ENCODE results near the gene CFAP46. TPM values are rescaled to one million over a fixed set of nuclear protein-coding genes. Genes with fewer than 3 reads are reported as not detected.

CFAP46 gene
- total and polyA plus RNA-seq, 2 of the 8 experiments (the other 6 are each of a cell fraction or from before 2014, with no cell fraction given) = 2.6 to 4.8 TPM

GRCh38 chr10:132944510-132944909 is 2.1 kb upstream of the CFAP46 start:
- no peak overlapping the region for H3K4me2 ChIP-seq (ENCODE audit: insufficient read depth in 1 of 2, low read depth in 2 of 2, low read length in 2 of 2)
- H2AFZ ChIP-seq (ENCODE audit: low read length) = no peak overlapping the region
- H3K4me1 ChIP-seq (replicated peaks in 1 of 4; ENCODE audit: control insufficient read depth in 3 of 4, insufficient read depth in 4 of 4, low read length in 3 of 4) = peaks cover 0 to 7% (median 2%) of the 10 kb centered on the region in 4 experiments; a peak in 4 of 7 replicates
- H3K9me3 ChIP-seq (ENCODE audit: insufficient read depth in 2 of 2, low read depth in 1 of 2, low read length in 1 of 2) = no peaks in the 10 kb centered on the region
- H3K23me2 ChIP-seq (ENCODE audit: low read depth, low read length) = peaks cover 11% of the 10 kb centered on the region
- H3K18ac ChIP-seq (ENCODE audit: extremely low read depth, low read length) = no peak overlapping the region
- no peaks in the 10 kb centered on the region for H3K36me3 ChIP-seq (ENCODE audit: control insufficient read depth in 2 of 4, insufficient read depth in 4 of 4, low read length in 3 of 4)
- H4K20me1 ChIP-seq (replicated peaks in 1 of 2; ENCODE audit: control insufficient read depth in 1 of 2, insufficient read depth in 2 of 2, low read length in 2 of 2) = peaks cover 0 to 5% of the 10 kb centered on the region in 2 experiments
- H4K8ac ChIP-seq (ENCODE audit: extremely low read depth, insufficient read depth, low read length) = no peak overlapping the region
- CTCF ChIA-PET (ENCODE audit: partially characterized antibody) = no interaction called here
- H4K5ac ChIP-seq (ENCODE audit: insufficient read length, low read depth, low read length) = no peak overlapping the region
- peaks cover 0 to 5% (median 0%) of the 10 kb centered on the region in 4 experiments; a peak in 2 of 7 replicates for H3K27me3 ChIP-seq (replicated peaks in 1 of 4; ENCODE audit: control insufficient read depth in 3 of 4, extremely low read depth in 1 of 4, insufficient read depth in 3 of 4, low read length in 3 of 4)
- H3K4me3 ChIP-seq (ENCODE audit: extremely low read depth in 1 of 4, insufficient read depth in 2 of 4, low read depth in 3 of 4, low read length in 4 of 4) = no peak overlapping the region
- H2BK5ac ChIP-seq (ENCODE audit: low read depth, low read length) = no peak overlapping the region
- DNase-seq (ENCODE audit: low read depth in 1 of 2, low spot score in 2 of 2) (no peak), FAIRE-seq (no peak)
- H2AK5ac ChIP-seq (ENCODE audit: low read depth, low read length) = no peak overlapping the region
- no peak overlapping the region for H4K91ac ChIP-seq (replicated peaks; ENCODE audit: insufficient read length, low read length)
- H3K27ac ChIP-seq (ENCODE audit: low read depth, low read length) = no peak overlapping the region
- no peak overlapping the region for H3K23ac ChIP-seq (ENCODE audit: insufficient read length)
- no peak overlapping the region for H2BK20ac ChIP-seq (ENCODE audit: low read length)
- H3K14ac ChIP-seq (ENCODE audit: insufficient read length) = no peak overlapping the region
- no peaks in the 10 kb centered on the region; the same call in 1 of the 2 replicates for H3K79me1 ChIP-seq (ENCODE audit: low read depth, low read length)
- H3K9ac ChIP-seq (replicated peaks in 1 of 4; ENCODE audit: extremely low read depth in 1 of 4, low read depth in 3 of 4, low read length in 3 of 4) = no peak overlapping the region
- POLR2A ChIA-PET (ENCODE audit: partially characterized antibody) = no interaction called here
- H3K4ac ChIP-seq (replicated peaks; ENCODE audit: insufficient read length, low read depth, low read length) = no peak overlapping the region
- H2BK12ac ChIP-seq (ENCODE audit: low read depth, low read length) = no peak overlapping the region
- H2BK15ac ChIP-seq (ENCODE audit: low read length) = no peak overlapping the region
- H3K56ac ChIP-seq (replicated peaks; ENCODE audit: insufficient read length, low read depth, low read length) = no peak overlapping the region
- 89% methylated on average over 18 of the region's 18 CpGs; no CpG with 5 or more reads in 1 of the 2 experiments for WGBS, 2 experiments (ENCODE audit: extremely low coverage in 1 of 2, insufficient coverage in 1 of 2, insufficient read length in 1 of 2, insufficient replicate concordance in 2 of 2, low coverage in 1 of 2, low lambda C conversion rate in 2 of 2, missing lambda C conversion rate in 1 of 2)
- H3K79me2 ChIP-seq (ENCODE audit: control insufficient read depth in 1 of 2, insufficient read depth in 2 of 2, low read length in 2 of 2) = no peaks in the 10 kb centered on the region
- no peak overlapping the region for H2BK120ac ChIP-seq (replicated peaks; ENCODE audit: low read depth, low read length)
- TF ChIP-seq KDM4A (IDR thresholded peaks at IDR 0.05; ENCODE audit: low read depth, low read length, severe bottlenecking) (no peak), RFX5 (IDR thresholded peaks at IDR 0.05; ENCODE audit: borderline replicate concordance, low read depth, low read length) (no peak), SRF (IDR thresholded peaks at IDR 0.05; ENCODE audit: low read depth, low read length) (no peak), CTBP2 (IDR thresholded peaks at IDR 0.05; ENCODE audit: borderline replicate concordance, insufficient read depth, insufficient read length, low read length) (no peak), ATF2 (IDR thresholded peaks at IDR 0.05; ENCODE audit: low read length) (no peak), CEBPB (IDR thresholded peaks at IDR 0.05; ENCODE audit: low read depth, low read length) (no peak), BACH1 (IDR thresholded peaks at IDR 0.05; ENCODE audit: low read length) (no peak), SP1 (IDR thresholded peaks at IDR 0.05; ENCODE audit: low read depth, low read length) (no peak), TBP (IDR thresholded peaks at IDR 0.05; ENCODE audit: low read depth, low read length) (no peak), SIX5 (IDR thresholded peaks at IDR 0.05; ENCODE audit: low read depth, low read length) (no peak), CTCF (IDR thresholded peaks at IDR 0.05; ENCODE audit: control extremely low read depth in 1 of 3, insufficient read depth in 1 of 3, low read depth in 1 of 3, low read length in 3 of 3) (no peak)
